Effector memory CD8-positive, alpha-beta T cell (primary cell): Measurements from ENCODE around the gene STK10.

Source experiments
- ATAC-seq: fragments of 150-1000 bp; cut with Tn5 transposase; replicated peaks from 2 replicates; pipeline ENCODE4 v1.10.0; 2021; ENCODE audit warnings: mild to moderate bottlenecking, moderate library complexity
- DNase-seq, 3 experiments: peaks; one replicate each; pipeline ENCODE4 v3.0.0; 2021
- H3K27ac Mint-ChIP-seq, 2 donors: one replicate each; pipeline ENCODE4 v1.8.0; 2022; ENCODE audit warnings: mild to moderate bottlenecking in 2 of 2, mixed read lengths in 2 of 2, moderate library complexity in 2 of 2
- H3K27me3 Mint-ChIP-seq, 2 donors: one replicate each; pipeline ENCODE4 v1.8.0; 2022; ENCODE audit warnings: mixed read lengths in 2 of 2
- H3K36me3 Mint-ChIP-seq: one replicate; pipeline ENCODE4 v1.8.0; 2022; ENCODE audit warnings: mild to moderate bottlenecking, moderate library complexity, mixed read lengths; ENCODE audit not compliant: insufficient read depth
- H3K4me1 Mint-ChIP-seq, 2 donors: one replicate each; pipeline ENCODE4 v1.8.0; 2022; ENCODE audit warnings: low read depth in 2 of 2, mixed read lengths in 2 of 2
- H3K4me3 Mint-ChIP-seq, 2 donors: one replicate each; pipeline ENCODE4 v1.8.0; 2022; ENCODE audit warnings: mild to moderate bottlenecking in 2 of 2, mixed read lengths in 2 of 2, moderate library complexity in 2 of 2
- H3K9me3 Mint-ChIP-seq, 2 donors: one replicate each; pipeline ENCODE4 v1.8.0; 2022; ENCODE audit warnings: mixed read lengths in 2 of 2

STK10 gene

DNA sequence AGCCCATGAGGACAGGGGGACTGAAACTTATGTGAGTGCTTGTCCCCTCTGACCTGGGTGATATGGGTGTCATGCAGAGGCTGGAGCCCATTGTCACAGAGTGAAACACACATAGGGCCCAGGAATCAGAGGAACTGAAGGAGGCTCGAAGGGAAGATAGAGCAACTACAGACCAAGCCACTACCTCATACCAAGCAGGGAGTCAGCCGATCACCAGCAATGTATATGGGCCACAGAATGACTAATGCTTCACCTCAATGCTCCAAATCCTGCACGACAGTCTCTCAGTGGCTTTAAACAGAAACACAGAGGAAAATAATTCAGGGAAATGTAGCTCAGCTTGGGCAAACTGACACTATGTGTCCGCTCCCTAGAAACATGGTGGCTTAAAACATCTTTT lies 172.7 kb downstream of the STK10 start:
- Mint-ChIP-seq H3K27ac (no peak overlapping the region), H3K36me3 (peaks cover 2% of the 10 kb centered on the region), H3K4me3 (no peak overlapping the region), H3K4me1 (no peaks in the 10 kb centered on the region), H3K27me3 (no peaks in the 10 kb centered on the region), H3K9me3 (no peaks in the 10 kb centered on the region)
- ATAC-seq (no peak), DNase-seq (no peak)

DNA sequence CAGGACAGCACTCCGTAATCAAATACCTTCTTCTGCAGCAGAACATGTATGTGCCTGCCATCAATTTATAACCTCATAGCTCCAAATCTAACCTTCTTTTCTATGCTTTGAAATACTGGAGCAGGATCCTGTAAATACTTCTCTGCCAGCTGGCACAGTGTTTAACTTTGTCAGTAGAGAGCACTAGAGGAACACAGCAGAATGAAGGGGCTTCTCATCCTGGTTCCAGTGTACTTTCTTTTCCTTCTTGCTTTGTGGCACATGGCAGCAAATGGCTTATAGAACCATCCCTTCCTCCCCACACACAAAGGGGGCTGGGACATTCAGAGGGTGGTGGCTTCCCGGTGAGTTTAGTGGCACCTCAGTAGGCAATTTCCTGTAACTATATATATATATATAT lies 177.7 kb downstream of the STK10 start:
- H3K4me3 Mint-ChIP-seq: no peak overlapping the region
- no peak overlapping the region for H3K27ac Mint-ChIP-seq
- H3K27me3 Mint-ChIP-seq: no peaks in the 10 kb centered on the region
- no peak for ATAC-seq
- no peaks in the 10 kb centered on the region for H3K9me3 Mint-ChIP-seq
- peaks cover 10% of the 10 kb centered on the region for H3K36me3 Mint-ChIP-seq
- peaks cover 15 to 17% of the 10 kb centered on the region in 2 donors for H3K4me1 Mint-ChIP-seq
- DNase-seq: no peak

DNA sequence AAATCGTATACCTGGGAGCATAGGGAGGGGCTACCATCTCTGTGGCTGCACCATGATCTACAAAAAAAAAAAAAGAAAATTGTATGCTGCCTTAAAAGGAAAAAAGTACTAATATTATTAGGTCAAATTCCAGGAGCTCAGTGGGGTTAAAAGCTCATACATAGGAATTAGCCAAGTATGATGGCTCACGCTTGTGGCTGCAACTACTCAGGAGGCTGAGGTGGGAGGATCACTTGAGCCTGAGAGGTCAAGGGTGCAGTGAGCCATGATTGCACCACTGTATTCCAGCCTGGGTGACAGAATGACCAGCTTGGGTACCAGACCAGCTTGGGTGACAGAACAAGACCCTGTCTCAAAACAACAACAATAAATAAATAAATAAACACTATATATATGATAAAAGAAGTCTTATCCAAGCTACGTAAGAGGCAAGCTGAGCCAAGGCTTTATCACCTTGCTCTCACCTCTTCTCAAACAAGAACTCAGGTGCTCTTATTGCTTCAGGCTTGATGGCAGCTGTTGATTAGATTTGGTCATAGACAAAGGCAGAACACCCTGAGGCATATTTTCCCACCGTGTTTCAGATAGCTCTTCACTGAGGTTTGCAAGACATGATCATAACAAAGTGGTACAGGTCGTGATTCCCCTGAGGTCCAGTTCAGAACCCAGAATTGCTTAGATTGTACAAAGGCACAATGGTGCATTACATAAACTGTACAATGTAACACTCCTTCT lies 178.3 kb downstream of the STK10 start:
- no peak overlapping the region for H3K27ac Mint-ChIP-seq
- peaks cover 21 to 22% of the 10 kb centered on the region in 2 donors for H3K4me1 Mint-ChIP-seq
- no peaks in the 10 kb centered on the region for H3K27me3 Mint-ChIP-seq
- peaks cover 14% of the 10 kb centered on the region for H3K36me3 Mint-ChIP-seq
- no peak overlapping the region for H3K4me3 Mint-ChIP-seq
- no peaks in the 10 kb centered on the region for H3K9me3 Mint-ChIP-seq
- no peak for ATAC-seq
- DNase-seq: no peak

DNA sequence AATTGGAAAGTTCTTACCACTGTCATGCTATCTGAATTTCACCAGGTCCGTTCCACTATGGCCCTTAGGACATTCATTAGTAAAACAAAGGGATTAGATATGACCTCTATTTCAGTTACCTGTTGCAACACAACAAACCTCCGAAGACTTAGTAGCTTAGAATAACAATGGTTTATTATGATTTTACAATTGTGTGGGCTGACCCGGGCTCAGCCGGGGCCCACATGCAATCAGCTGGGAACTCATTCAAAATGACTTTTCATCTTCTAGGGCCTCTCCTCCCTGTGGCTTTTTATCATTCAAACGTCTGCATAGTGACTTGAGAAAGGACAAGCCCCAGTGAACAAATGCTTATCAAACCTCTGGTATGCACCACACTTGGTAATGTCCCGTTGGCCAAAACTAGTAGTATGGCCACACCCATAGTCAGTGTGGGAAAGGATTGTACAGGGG lies 179.3 kb downstream of the STK10 start:
- DNase-seq (no peak), ATAC-seq (no peak)
- Mint-ChIP-seq H3K36me3 (peaks cover 14% of the 10 kb centered on the region), H3K9me3 (no peaks in the 10 kb centered on the region), H3K27me3 (no peaks in the 10 kb centered on the region), H3K4me3 (no peak overlapping the region), H3K4me1 (peaks cover 21 to 24% of the 10 kb centered on the region in 2 donors), H3K27ac (no peak overlapping the region)

DNA sequence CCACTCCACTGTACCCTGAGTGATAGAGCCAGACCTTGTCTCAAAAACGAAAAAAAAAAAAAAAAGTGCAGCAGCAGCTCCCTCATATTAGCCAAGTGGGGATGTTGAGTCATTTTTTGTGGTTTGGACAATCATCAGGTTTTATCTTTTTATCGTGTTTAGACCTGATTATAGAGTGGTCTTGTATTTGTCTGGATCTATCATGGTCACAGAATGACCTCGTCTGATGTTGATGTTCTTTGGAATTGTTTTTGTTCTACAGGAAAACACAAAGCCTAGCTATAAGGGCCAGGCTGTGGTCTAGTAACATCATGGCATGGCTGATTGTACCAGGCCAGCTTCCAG lies 179.9 kb downstream of the STK10 start:
- peak overlapping the region in 1 of 2 donors; percentile 99 for H3K27ac Mint-ChIP-seq

DNA sequence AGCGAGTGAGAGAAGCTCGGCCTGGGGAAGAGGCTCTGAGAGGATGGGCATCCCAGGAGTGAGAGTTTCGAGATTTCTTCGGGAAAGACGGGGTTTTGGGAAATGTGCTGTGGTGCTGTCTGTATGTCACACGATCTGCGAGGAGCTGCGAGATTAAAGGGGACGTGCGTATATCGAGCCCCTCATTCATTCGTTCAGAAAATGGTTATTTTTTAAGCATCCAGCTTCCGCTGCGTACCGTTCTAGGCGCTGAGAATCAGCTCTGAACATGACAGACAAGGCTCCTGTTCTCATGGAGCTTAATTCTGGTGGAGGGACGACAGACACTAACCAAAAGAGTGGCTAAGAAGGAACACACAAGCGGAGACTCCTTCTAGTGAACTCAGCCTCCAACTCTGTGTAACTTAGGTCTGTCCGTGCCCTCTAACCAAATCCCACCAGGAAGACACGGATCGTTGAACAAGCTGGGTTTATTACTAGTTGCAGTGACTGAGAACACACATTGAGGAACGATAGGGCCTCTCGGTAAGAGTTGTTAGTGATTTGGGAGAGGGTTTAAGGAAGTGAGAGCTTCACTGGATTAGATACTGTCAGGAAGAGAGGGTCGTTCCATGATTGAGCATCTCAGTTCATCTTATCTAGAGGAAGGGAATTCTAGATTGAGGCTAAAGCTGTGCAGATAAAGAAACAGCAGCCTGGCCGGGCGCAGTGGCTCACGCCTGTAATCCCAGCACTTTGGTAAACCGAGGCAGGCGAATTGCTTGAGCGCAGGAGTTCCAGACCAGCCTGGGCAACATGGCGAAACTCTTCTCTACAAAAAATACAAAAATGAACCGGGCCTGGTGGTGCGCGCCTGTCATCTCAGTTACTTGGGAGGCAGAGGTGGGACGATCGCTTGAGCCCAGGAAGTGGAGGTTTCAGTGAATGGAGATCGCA lies 180.6 kb downstream of the STK10 start:
- peak in 2 of 3 experiments; percentile 8 to 12 for DNase-seq
- peak overlapping the region; percentile 89 to 99 for H3K4me3 Mint-ChIP-seq
- H3K4me1 Mint-ChIP-seq: peaks cover 23 to 31% of the 10 kb centered on the region in 2 donors
- peak; percentile 3 for ATAC-seq
- H3K27ac Mint-ChIP-seq: peak overlapping the region; percentile 93 to 99
- H3K9me3 Mint-ChIP-seq: no peaks in the 10 kb centered on the region
- no peaks in the 10 kb centered on the region for H3K27me3 Mint-ChIP-seq
- H3K36me3 Mint-ChIP-seq: peaks cover 11% of the 10 kb centered on the region

More for the DNA sequence above, 179.9 kb downstream of the STK10 start:
- no peaks in the 10 kb centered on the region for H3K27me3 Mint-ChIP-seq
- H3K9me3 Mint-ChIP-seq: no peaks in the 10 kb centered on the region
- DNase-seq (no peak), ATAC-seq (no peak)
- H3K4me1 Mint-ChIP-seq: peaks cover 23 to 25% of the 10 kb centered on the region in 2 donors
- H3K4me3 Mint-ChIP-seq: peak overlapping the region; percentile 89 to 99
- H3K36me3 Mint-ChIP-seq: peaks cover 11% of the 10 kb centered on the region

DNA sequence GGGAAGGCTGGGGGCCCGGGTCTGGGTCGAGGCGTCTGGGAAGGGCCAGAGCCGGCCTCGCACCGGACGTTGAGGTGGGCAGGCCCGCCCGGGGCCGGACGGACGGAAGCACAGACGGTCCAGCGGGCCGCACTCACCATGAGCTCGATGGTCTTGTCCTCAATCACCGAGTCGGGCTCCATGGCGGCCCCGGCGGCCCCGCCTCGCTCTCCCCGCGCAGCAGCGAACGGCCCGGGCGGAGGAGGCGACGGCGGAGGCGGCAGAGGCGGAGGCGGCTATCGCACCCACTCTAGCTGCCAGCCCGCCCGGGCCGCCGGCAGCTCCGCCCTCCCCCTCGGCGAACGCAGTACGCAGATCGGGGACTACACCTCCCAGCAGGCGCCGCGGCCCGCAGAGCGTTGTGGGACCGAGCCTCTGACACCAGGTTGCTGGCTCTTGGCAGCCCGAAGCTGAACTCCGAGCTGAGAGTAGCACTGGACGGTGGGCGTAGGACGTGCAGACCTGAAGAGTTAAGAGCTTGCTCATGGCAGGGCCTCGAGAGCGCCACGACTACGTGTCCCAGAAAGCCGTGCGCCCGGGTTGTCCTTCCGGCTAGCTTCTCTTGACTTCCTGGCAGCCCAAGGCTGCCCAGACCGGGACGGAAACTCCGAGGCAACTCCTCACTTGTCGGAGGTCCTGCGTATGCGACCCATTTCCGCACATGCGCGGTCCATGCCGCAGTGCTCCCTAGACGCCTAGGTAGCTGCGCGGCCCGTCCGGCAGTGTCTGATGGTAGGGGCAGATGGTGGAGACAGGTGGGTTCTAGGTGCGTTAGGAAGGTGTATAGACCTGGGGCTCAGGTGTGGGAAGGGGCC lies 181.5 kb downstream of the STK10 start, which contains the start of gene FBXW11:
Gene FBXW11, minus strand, starts transcription at position 318 of the 854 bp plus-strand sequence. Its CDS starts 136 bp downstream, at position 182.
- ATAC-seq: peak; percentile 86
- peaks cover 27 to 40% of the 10 kb centered on the region in 2 donors for H3K4me1 Mint-ChIP-seq
- H3K27me3 Mint-ChIP-seq: no peaks in the 10 kb centered on the region

DNA sequence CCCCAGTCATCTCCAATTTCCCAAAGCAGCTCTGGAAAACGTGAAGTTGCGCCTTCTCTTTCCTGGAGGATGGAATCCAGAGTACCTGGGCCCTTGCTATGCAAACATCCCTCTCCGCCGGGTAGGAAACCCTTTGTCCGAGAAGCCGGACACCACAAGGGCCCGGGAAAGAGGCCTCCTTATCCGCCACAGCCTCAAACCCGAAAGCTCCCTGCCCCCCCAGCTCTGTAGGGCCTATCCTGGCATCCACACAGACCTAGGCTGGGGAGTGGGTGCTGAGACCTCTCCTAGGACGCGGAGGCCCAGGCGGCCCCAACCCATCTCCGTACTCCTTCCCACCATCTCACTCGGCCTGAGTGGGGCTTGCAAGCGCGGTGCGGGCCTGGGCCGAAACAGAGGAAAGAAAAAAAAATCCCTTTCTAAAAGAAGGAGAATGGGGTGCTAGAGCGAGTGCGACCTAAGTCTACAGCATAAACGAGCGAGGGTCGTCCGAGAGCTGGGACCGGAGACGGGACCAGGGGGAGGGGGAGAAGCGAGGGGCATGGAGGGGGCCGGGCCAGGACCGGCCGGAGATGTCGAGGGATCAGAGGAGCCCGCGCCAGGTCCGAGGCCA lies 182.2 kb downstream of the STK10 start:
- Mint-ChIP-seq H3K36me3 (peaks cover 11% of the 10 kb centered on the region), H3K27ac (peak overlapping the region; percentile 93 to 99), H3K27me3 (no peaks in the 10 kb centered on the region), H3K9me3 (no peaks in the 10 kb centered on the region), H3K4me3 (peak overlapping the region; percentile 89 to 99), H3K4me1 (peaks cover 27 to 48% of the 10 kb centered on the region in 2 donors)
- no peak for ATAC-seq
- DNase-seq: peak in 1 of 3 experiments; percentile 17

More for the DNA sequence above, 181.5 kb downstream of the STK10 start, which contains the start of gene FBXW11:
- peak within 1 kb of the TSS; percentile 89 to 99 for H3K4me3 Mint-ChIP-seq
- peak within 1 kb of the TSS; percentile 93 to 99 for H3K27ac Mint-ChIP-seq
- peak; percentile 89 to 90 (median 90) for DNase-seq
- no peaks in the 10 kb centered on the region for H3K9me3 Mint-ChIP-seq
- H3K36me3 Mint-ChIP-seq: peaks cover 11% of the 10 kb centered on the region

DNA sequence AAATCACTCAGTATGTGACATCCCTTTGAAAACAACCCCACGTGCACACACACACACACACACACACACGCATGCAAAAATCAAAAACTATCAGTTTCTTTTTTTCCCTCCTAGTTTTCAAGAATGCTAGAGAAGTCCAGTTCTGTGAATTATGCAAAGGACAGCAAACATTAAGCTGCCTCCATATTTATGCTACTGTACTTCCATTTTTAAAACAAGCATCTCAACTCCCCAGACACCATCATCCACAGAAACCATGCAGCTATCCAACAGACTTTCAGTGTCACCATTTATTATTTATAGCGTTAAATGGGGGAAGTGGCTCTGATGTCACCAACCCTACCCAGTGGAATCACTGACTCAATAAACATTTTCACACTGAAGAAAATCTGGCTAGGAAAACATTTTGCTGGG lies 183.2 kb downstream of the STK10 start:
- Mint-ChIP-seq H3K9me3 (no peaks in the 10 kb centered on the region), H3K27me3 (no peaks in the 10 kb centered on the region), H3K4me1 (peaks cover 33 to 53% of the 10 kb centered on the region in 2 donors), H3K36me3 (peaks cover 11% of the 10 kb centered on the region), H3K4me3 (peak overlapping the region; percentile 89 to 99), H3K27ac (peak overlapping the region; percentile 19 to 99)
- ATAC-seq (no peak), DNase-seq (no peak)

DNA sequence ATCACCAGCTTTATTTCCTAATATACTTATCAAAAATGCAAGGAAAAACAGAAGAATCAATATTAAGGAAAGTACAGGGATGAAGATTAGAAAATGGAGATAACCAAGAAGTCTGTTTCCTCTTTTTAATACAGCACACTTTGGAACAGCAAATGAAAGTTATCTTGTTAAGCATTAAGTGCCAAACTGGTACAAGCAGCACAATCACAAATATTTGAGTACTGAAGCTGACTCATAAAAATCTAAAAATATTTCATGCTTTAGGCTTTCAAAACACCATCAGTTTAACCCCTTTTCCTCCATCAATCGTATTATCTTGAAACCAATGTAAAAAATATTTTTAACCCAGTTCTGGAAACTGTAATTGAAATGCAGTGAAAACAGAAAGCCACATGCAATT lies 184.3 kb downstream of the STK10 start:
- peaks cover 36 to 58% of the 10 kb centered on the region in 2 donors for H3K4me1 Mint-ChIP-seq
- ATAC-seq (no peak), DNase-seq (no peak)
- peaks cover 11% of the 10 kb centered on the region for H3K36me3 Mint-ChIP-seq
- peak overlapping the region in 1 of 2 donors; percentile 49 for H3K4me3 Mint-ChIP-seq
- H3K9me3 Mint-ChIP-seq: no peaks in the 10 kb centered on the region
- peak overlapping the region in 1 of 2 donors; percentile 51 for H3K27ac Mint-ChIP-seq
- no peaks in the 10 kb centered on the region for H3K27me3 Mint-ChIP-seq

DNA sequence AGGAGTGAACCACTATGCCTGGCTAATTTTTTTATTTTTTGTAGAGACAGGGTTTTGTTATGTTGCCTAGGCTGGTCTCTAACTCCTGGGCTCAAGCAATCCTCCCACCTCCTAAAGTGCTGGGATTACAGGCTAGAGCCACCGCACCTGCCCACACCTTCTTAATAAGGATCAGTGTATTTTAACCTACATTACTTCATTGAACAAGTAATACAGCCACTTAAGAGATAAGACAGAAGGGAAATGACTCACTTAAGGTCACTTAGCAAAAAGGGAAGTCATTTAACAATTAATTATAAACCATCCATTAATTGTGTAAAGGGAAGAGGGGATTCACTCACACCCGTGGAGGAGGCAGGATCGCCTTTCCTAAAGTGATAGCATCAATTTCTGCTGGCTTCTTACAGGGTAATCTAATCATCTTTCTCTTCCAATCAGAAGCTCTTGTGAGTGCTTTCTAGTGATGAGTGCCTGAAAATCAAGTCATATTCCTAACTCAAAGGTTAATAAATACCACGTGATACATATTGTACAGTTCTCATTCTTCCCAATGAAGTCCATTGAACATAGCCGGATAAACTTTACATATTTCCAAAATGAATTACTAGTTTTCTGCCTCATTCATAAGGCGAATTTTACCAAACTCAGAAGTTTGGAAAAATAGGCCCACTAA lies 185.0 kb downstream of the STK10 start:
- Mint-ChIP-seq H3K4me3 (peak overlapping the region in 1 of 2 donors; percentile 49), H3K36me3 (peaks cover 11% of the 10 kb centered on the region), H3K27me3 (no peaks in the 10 kb centered on the region), H3K27ac (peak overlapping the region in 1 of 2 donors; percentile 51), H3K4me1 (peaks cover 36 to 59% of the 10 kb centered on the region in 2 donors), H3K9me3 (no peaks in the 10 kb centered on the region)
- DNase-seq: no peak
- no peak for ATAC-seq

DNA sequence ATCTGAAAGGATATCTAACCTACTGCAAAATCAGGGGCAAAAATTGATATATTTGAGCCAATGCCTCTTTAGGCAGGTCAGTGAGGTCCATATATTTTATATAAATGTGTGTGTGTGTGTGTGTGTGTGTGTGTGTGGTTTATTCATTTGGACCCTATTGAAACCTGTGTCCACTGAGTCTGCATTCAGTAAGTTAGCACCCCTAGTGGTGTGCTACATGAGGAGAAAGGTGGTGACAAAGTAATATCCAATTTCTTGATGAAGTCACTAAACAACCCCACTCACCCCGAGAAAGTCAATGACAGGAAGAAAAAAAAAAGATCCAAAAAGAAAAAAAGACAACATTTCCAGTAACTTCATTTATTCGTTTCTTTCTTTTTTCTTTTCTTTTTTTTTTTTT lies 185.7 kb downstream of the STK10 start:
- Mint-ChIP-seq H3K36me3 (peaks cover 11% of the 10 kb centered on the region), H3K27me3 (no peaks in the 10 kb centered on the region), H3K27ac (no peak overlapping the region), H3K4me1 (peaks cover 38 to 61% of the 10 kb centered on the region in 2 donors), H3K4me3 (peak overlapping the region in 1 of 2 donors; percentile 36), H3K9me3 (no peaks in the 10 kb centered on the region)
- ATAC-seq: no peak
- DNase-seq: no peak
